Head of caudate nucleus (tissue), 42 donors: ENCODE measurements around the gene ZAP70.
A peak's percentile ranks its signal among the peaks of the same experiment; 100 is the strongest.

Source experiments
- DNase-seq, 42 donors: peaks; one replicate each; pipeline versions ENCODE4 v3.0.0 to v3.0.0-alpha.2; 2020 to 2021; ENCODE audit warnings: mixed read lengths in 7 of 42
- intact Hi-C: fragments of 100-400 bp; cut with DNase I; formaldehyde crosslinking; loops from one replicate; pipeline ENCODE4 v1.15.0; 2022

Gene ZAP70

GRCh38 chr2:97714084-97714949, 941 bp downstream of the ZAP70 start:
- intact Hi-C loops, result no loop called here

DNA sequence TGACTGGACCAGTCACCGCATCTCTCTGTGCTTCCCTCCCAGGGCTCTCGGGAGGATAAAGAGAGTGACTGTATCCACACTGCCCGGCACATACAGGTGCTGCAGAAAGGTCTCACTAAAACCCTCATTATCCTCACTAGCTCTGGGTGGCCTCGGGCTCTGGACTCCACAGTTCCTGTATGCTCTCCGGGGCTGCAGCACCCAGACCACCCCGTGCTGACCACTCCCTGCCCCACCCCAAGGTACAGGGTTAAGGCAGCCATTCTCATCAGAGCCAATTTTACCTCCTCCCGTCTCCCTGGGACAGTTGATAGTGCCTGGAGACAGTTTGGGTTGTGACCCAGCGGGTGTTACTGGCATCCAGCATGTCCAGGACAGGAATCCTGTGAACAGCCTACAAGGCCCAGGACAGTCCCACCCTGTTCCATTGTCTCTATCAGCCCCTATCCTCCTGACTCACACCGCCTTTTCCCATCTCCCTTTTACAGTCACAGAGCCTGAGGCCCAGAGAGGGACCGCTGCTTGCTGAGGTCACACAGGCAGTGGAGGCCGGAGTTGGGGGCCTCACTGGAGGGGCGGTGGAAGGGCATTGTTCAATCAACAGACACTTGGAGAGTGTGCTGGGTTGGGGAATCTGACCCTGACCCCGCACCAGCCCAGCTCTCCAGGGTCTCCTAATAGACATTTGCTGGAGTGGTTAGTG, 1.7 kb downstream of the ZAP70 start:
- DNase-seq, result no peak
- intact Hi-C loops, result no loop called here

More at GRCh38 chr2:97714084-97714949, 941 bp downstream of the ZAP70 start:
- peak in 11 of 42 donors; percentile 10 to 68 (median 40) for DNase-seq

DNA sequence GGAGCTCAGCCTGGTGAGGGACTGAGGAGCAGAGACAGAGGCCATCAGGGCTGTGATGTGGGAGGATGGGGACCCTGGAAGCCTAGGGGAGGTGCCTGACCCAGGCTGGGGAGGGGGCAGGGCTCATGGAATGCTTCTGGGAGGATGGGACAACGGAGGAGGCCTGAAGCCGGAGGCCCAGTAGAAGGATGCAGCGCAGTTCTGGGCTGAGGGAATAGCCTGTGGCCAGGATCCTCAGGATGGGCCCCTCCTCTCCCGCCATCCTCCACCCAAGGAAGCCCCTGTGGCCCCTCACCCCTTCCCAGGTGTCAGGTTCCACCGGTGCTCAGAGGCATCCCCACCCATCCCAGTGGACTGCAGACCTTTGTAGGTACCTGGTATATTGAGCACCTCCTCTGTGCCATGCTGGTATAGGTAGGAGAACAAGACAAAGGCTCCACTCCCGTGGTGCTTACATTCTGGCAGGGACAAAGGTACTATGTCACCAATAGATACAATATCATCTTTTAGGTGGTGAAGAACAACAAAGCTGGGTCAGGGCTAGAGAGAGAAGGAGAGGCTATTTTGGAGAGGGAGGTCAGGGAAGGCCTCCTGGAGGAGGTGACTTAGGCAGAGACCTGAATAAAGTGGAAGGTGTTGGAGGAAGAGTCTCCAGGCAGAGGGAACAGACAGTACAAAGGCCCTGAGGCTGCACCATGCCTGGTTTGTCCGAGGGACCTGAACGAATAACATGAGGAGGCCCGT, 2.7 kb downstream of the ZAP70 start:
- peak in 2 of 42 donors; percentile 1 to 6 for DNase-seq
- intact Hi-C loops, result no loop called here

- intact Hi-C loops, result no loop called here
- no peak for DNase-seq
Observed at GRCh38 chr2:97716695-97717612, 3.6 kb downstream of the ZAP70 start.

GRCh38 chr2:97717613-97717995, 4.2 kb downstream of the ZAP70 start:
- intact Hi-C loops, result no loop called here
- DNase-seq, result no peak

GRCh38 chr2:97718051-97718882, 4.9 kb downstream of the ZAP70 start:
- intact Hi-C loops, result no loop called here
- no peak for DNase-seq

GRCh38 chr2:97718942-97719341, 5.6 kb downstream of the ZAP70 start:
- intact Hi-C loops, result no loop called here
- no peak for DNase-seq

- intact Hi-C loops, result no loop called here
- no peak for DNase-seq
Observed at GRCh38 chr2:97719362-97720155, 6.2 kb downstream of the ZAP70 start.

GRCh38 chr2:97720746-97721145, 7.4 kb downstream of the ZAP70 start:
- intact Hi-C loops, result no loop called here
- no peak for DNase-seq

GRCh38 chr2:97722227-97722626, 8.9 kb downstream of the ZAP70 start:
- intact Hi-C loops, result no loop called here
- DNase-seq, result no peak

DNA sequence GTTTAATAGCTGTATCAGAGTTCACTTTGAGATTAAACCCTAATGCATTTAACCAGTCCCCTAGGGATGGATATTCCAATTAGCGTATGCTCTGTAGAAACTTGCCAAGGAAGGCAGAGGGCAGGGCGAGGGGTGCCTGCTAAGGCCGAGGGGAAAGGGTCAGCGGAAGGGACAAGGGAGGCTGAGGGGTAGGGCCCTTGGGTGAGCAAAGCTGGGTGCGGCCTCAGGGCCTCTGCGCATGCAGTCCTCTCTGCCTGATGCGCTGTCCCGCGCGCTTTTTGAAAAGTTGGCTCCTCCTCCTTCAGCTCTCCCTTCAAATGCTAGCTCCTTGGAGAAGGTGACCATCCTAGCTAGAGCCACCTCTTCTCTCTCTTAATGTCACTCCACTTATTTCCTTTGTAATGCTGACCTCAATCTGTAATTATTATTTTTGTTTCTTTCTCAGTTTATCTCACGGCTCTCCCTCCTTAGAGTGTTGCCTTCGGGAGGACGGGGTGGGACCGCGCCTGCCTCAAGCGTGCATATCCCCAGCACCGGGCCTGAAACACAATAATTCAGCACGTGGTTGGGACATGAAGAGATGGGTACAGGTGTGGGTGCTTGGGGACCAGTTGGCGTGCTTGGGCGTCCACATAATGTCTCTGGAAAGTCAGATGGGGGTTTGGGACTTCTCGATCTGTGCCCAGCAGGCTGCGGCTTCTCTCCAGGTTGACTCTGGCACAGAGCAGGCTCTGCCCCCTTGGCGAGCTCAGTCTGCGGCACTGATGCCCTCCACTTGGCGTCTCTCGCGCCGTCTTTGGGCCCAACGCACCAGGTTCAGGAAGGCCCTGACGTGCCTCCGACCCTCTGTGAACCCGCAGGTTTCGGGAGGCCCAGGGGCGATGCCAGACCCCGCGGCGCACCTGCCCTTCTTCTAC, 10.0 kb downstream of the ZAP70 start:
- intact Hi-C loops, result no loop called here
- DNase-seq, result no peak

DNA sequence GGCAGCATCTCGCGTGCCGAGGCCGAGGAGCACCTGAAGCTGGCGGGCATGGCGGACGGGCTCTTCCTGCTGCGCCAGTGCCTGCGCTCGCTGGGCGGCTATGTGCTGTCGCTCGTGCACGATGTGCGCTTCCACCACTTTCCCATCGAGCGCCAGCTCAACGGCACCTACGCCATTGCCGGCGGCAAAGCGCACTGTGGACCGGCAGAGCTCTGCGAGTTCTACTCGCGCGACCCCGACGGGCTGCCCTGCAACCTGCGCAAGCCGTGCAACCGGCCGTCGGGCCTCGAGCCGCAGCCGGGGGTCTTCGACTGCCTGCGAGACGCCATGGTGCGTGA, 10.7 kb downstream of the ZAP70 start:
- intact Hi-C loops, result no loop called here
- no peak for DNase-seq

DNA sequence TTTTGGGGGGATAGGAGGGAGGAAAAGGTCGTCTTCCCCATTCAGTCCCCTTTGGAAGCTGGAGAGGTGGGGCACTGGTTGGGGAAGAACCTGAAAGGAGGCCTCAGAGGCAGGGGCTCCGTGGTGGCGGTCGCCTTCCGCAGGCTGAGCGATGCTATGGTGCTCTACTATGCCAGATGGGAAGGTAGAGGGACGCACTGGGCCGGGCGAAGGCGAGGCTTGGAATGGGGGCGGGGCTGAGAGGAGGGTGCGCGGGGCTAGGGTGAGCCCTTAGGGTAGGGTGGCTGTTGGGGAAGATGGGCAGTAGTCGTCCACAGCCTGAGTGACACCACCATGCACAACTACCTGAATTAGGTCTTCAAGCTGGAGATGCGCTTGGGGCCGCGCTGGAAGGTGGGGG, 11.1 kb downstream of the ZAP70 start:
- intact Hi-C loops, result no loop called here
- DNase-seq, result no peak

- intact Hi-C loops, result no loop called here
- no peak for DNase-seq
Observed at GRCh38 chr2:97724946-97725688, 11.7 kb downstream of the ZAP70 start.

DNA sequence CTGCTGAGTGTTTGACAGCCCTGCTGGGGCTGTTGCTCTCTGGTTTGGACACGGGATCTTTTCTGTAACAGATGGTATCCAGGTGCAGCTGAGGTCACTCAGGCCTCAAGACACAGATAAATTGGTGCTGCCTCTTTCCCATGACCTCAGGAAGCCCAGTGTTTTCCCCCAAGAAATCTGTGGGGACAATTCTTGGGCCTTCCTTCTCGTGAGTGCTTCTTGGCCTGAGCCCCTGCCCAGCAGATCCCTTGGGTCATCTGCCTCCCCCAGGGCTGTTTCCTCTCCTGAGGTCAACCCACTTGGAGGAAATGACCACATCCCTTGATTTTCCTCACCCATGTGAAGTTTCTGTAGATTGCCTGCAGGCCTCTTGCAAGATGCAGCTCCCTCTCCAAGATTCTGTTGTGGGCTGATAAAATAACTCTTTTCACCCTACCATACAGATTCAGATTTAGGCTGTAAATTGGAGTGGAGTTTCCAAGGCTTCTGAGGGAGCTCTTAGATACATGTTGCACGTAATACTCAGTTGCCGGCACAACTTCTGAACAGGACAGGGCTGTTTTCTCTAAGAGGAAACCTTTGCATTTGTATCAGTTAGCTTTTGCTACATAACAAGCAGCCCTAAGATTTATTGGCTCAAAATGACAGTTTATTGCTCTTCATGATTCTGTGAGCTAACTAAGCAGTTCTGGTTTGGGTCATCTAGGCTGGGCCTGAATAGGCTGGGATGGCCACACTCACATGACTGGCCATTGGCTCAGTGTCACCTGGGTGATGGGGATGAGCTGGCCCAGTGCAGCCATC, 13.1 kb downstream of the ZAP70 start:
- intact Hi-C loops, result no loop called here
- no peak for DNase-seq
